ENCODE results near the gene ZMYM5. TPM values are rescaled to one million over a fixed set of nuclear protein-coding genes. Genes with fewer than 3 reads are reported as not detected.

The ZMYM5 gene
- total and polyA plus RNA-seq, 2 of the 13 experiments (the other 11 are each of a cell fraction or from before 2014, with no cell fraction given): 7.8 to 9.4 TPM

DNA sequence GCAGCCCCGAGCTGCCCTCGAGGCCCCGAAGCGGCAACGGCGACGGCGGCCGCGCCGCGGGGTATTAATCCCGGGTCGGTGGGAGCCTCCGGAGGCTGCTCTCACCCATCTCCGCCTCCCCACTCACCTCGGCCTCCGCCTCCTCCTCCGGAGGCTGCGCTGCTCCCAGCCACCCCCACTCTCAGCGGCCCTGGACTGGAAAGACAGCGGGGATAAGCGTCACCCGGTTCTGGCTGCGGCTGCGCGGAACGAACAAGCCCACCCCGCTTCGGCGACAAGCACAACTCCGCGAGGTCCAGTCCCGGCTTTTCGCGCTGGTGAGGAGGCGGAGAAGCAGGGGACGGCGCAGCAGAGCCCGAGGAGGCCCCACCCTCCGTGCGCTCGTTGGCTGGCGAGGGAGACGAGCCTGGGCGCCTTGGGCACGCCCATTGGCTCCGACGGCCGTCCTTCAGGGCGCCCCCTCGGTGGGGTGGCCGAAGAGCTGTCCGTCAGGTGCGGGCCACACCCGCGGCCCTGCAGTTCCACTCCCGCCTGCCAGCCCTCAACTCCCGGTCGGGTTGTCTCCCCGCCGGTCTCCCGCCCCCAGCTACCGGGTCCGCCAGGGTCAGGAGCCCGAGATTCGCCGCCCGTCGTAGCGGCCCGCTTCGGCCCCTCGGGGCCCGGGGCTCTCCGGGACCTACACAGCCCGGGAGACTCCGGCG lies at the start of gene ZMYM5 (continued):
- TF ChIP-seq, protein P1, sequence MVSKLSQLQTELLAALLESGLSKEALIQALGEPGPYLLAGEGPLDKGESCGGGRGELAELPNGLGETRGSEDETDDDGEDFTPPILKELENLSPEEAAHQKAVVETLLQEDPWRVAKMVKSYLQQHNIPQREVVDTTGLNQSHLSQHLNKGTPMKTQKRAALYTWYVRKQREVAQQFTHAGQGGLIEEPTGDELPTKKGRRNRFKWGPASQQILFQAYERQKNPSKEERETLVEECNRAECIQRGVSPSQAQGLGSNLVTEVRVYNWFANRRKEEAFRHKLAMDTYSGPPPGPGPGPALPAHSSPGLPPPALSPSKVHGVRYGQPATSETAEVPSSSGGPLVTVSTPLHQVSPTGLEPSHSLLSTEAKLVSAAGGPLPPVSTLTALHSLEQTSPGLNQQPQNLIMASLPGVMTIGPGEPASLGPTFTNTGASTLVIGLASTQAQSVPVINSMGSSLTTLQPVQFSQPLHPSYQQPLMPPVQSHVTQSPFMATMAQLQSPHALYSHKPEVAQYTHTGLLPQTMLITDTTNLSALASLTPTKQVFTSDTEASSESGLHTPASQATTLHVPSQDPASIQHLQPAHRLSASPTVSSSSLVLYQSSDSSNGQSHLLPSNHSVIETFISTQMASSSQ (IDR thresholded peaks at IDR 0.05; ENCODE audit: low read depth): no peak
- TF ChIP-seq, protein P1 (CRISPR knock-in tag; IDR thresholded peaks at IDR 0.05; ENCODE audit: borderline replicate concordance): no peak
- TF ChIP-seq ZFP90 (CRISPR knock-in tag; IDR thresholded peaks at IDR 0.05; ENCODE audit: borderline replicate concordance): 0 out of 2 replicates have a peak, but pooled peaks have one; percentile 40
- no peak for TF ChIP-seq MED13 (CRISPR knock-in tag; IDR thresholded peaks at IDR 0.05)
- TF ChIP-seq HMG20B (CRISPR knock-in tag; conservative IDR thresholded peaks at IDR 0.05): no peak
- TF ChIP-seq CEBPB (IDR thresholded peaks at IDR 0.05; ENCODE audit: borderline replicate concordance, low read depth, low read length): no peak
- no peak for TF ChIP-seq FOXJ3 (CRISPR knock-in tag; IDR thresholded peaks at IDR 0.05; ENCODE audit: borderline replicate concordance)
- TF ChIP-seq ZNF7 (CRISPR knock-in tag; IDR thresholded peaks at IDR 0.05): no peak
- no peak for TF ChIP-seq ZFP36L2 (CRISPR knock-in tag; IDR thresholded peaks at IDR 0.05)
- TF ChIP-seq ZMYM2 (CRISPR knock-in tag; IDR thresholded peaks at IDR 0.05): no peak
- no peak for TF ChIP-seq CBFB (CRISPR knock-in tag; IDR thresholded peaks at IDR 0.05)
- TF ChIP-seq NFYC (CRISPR knock-in tag; IDR thresholded peaks at IDR 0.05): peak; percentile 98
- no peak for TF ChIP-seq DMAP1 (CRISPR knock-in tag; IDR thresholded peaks at IDR 0.05)
- TF ChIP-seq ZNF30 (CRISPR knock-in tag; IDR thresholded peaks at IDR 0.05): no peak
- TF ChIP-seq ZNF616 (CRISPR knock-in tag; IDR thresholded peaks at IDR 0.05; ENCODE audit: low read depth): no peak; the same call in 1 of the 2 replicates
- TF ChIP-seq IKZF1 (IDR thresholded peaks at IDR 0.05): no peak
- TF ChIP-seq CHD2 (IDR thresholded peaks at IDR 0.05; ENCODE audit: low read depth, low read length): peak; percentile 65
- TF ChIP-seq, protein P2, sequence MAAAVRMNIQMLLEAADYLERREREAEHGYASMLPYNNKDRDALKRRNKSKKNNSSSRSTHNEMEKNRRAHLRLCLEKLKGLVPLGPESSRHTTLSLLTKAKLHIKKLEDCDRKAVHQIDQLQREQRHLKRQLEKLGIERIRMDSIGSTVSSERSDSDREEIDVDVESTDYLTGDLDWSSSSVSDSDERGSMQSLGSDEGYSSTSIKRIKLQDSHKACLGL (CRISPR knock-in tag; IDR thresholded peaks at IDR 0.05): 0 out of 2 replicates have a peak, but pooled peaks have one; percentile 61
- TF ChIP-seq EHMT2 (IDR thresholded peaks at IDR 0.05; ENCODE audit: borderline replicate concordance, low read depth, low read length): no peak
- peak; percentile 39 for TF ChIP-seq PHF20 (CRISPR knock-in tag; IDR thresholded peaks at IDR 0.05)
- TF ChIP-seq ZNF12 (CRISPR knock-in tag; IDR thresholded peaks at IDR 0.05): no peak; the same call in 1 of the 2 replicates
- no peak for TF ChIP-seq SP140L (CRISPR knock-in tag; IDR thresholded peaks at IDR 0.05; ENCODE audit: borderline replicate concordance)
- TF ChIP-seq SKI (IDR thresholded peaks at IDR 0.05; ENCODE audit: partially characterized antibody): peak; percentile 35
- no peak for TF ChIP-seq ZNF354B (CRISPR knock-in tag; IDR thresholded peaks at IDR 0.05)
- TF ChIP-seq, protein P3, sequence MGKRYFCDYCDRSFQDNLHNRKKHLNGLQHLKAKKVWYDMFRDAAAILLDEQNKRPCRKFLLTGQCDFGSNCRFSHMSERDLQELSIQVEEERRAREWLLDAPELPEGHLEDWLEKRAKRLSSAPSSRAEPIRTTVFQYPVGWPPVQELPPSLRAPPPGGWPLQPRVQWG (CRISPR knock-in tag; IDR thresholded peaks at IDR 0.05; ENCODE audit: borderline replicate concordance, low read depth): no peak
- TF ChIP-seq ZNF136 (CRISPR knock-in tag; IDR thresholded peaks at IDR 0.05; ENCODE audit: low read depth): no peak
- TF ChIP-seq ZNF572 (CRISPR knock-in tag; IDR thresholded peaks at IDR 0.05): no peak
- TF ChIP-seq ZEB1 (IDR thresholded peaks at IDR 0.05; ENCODE audit: insufficient replicate concordance, low read depth): no peak
- no peak for TF ChIP-seq HDAC6 (IDR thresholded peaks at IDR 0.05; ENCODE audit: low read depth, low read length)

Data from HepG2 (cell line).